ENCODE data around the gene PDK2. TPM values are rescaled to one million over a fixed set of nuclear protein-coding genes. Genes with fewer than 3 reads are reported as not detected.

Gene PDK2
- total RNA-seq, 1 experiment from 2014 or later: 37.6 TPM

DNA sequence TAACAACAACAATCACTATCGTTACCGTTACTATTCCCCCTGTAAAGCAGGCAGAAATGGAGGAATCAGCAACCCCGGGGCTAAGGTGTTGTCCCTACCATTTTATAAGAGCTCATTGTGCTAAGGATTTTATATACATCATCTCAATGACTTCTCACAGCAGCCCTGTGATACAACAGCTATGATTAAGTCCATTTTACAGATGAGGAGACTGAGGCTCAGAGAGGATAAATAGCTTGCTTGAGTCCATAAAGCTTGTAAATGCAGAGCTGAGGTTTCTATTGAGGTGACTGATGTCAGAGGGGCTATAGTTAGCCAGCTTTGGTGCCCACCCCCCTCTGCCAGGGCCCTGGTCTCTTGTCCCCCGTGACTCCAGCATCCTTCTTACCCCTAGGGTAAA, 16.7 kb upstream of the PDK2 start:
- no peak for DNase-seq (ENCODE audit: low spot score)

DNA sequence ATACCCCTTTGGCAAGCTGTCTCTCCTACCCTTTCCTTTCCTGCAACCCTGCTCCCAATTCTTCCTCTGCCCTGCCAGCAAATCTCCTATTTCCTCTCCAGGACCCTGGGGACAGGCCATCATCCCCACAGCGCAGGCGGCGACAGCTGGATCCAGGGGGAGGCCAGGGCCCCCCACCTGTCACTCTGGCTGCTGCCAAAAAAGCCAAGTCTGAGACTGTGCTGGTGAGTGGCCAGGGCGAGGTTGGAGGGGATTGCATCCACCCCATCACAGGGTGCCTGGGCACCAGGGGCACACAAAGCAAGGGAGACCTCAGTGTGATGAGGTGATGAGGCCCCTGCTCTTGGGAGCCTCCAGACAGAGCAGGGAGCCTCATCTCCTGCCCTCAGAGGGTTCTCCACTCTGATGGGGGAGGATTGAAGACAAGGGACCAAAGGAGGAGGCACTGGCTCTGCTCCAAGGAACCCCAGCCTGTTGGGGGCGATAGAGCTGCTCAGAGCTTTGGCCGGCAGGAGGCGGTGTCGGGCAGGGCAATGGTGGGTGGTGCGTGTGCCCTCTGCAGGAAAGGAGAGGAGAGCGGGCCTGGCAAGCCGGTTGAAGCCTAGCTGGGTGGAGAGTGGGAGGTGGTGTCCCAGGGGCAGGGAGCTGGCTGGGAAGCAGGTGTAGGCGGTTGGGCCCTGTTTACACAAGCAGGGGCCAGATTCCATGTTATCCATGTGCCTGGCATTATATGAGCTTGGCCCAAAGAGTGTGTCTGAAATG, 15.6 kb upstream of the PDK2 start:
- DNase-seq (ENCODE audit: low spot score): peak; percentile 78

DNA sequence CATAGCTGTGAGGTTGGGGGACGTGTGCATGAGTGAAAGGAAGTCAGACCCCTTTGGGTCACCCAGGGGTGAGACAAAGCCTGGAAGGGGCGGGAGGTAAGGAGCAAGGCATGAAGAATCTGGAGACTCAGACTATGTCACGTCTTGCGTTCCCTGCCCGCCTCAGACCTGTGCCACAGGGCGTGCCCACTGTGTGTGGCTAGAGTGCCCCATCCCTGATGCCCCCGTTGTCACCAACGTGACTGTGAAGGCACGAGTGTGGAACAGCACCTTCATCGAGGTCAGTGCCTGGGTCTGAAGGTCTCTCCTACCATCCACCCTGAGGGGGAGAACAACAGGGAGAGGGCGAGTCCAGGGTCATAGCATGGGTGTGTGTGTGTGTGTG, 15.1 kb upstream of the PDK2 start:
- DNase-seq (ENCODE audit: low spot score): no peak

DNA sequence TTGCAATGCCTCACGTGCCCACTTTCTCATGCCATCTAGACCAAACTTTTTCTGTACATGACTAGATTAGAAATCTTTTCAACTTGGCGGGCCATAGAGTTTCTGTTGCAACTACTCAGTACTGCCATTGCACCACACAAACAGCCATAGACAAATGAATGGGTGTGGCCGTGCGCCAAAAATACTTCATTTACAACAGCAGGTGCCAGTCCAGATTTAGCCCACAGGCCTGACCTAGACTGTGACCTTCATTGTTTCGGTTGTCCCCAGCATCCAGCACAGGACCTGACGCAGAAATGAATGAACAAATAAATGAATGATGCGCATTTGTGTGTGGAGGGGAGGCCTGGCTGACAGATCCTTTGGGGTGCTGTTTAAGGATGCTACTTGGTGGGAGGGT, 14.3 kb upstream of the PDK2 start:
- DNase-seq (ENCODE audit: low spot score): no peak

DNA sequence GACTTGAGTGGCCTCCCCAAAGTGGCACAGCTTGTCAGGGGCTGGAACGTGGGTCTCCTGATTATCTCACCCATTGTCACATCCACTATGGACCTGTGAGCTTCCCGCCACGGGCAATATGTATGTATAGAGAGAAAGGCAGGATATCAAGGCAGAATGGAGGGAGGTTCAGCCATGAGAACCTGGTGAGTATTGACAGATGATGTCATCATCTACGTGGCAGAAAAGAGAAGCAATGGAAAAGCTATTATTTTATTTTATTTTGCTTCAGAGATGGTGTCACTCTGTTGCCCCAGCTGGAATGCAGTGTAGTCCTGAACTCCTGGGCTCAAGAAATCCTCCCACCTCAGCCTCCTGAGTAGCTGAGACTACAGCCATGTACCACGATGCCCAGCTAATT, 13.4 kb upstream of the PDK2 start:
- DNase-seq (ENCODE audit: low spot score): no peak

DNA sequence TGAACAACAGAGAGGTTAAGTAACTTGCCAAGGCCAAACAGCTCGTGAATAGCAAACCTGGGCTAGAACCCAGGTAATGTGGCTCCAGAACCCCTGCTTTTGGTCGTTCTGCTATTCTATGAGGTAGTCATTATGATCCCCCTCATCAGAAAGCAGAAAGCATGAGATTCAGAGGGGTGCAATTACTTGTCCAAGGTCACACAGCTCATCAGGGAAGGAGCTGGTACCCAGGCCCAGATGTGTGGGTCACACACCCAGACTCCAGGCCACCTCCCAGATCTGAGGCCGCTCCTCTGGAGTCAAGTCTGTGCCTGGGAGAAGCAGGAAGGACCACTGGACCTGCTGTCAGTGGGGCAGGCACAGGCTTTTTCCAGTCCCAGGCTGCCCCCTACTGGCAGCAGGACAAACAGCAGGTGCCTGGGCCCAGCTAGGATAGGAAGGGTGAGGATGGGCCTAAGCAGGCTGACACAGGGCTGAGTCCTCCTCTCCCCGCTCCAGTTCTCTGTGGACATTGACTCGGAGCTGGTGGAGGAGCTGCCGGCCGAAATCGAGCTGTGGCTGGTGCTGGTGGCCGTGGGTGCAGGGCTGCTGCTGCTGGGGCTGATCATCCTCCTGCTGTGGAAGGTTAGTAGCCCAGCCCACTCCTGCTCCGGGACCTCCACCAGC, 7.8 kb upstream of the PDK2 start:
- peak; percentile 68 for DNase-seq (ENCODE audit: low spot score)

DNA sequence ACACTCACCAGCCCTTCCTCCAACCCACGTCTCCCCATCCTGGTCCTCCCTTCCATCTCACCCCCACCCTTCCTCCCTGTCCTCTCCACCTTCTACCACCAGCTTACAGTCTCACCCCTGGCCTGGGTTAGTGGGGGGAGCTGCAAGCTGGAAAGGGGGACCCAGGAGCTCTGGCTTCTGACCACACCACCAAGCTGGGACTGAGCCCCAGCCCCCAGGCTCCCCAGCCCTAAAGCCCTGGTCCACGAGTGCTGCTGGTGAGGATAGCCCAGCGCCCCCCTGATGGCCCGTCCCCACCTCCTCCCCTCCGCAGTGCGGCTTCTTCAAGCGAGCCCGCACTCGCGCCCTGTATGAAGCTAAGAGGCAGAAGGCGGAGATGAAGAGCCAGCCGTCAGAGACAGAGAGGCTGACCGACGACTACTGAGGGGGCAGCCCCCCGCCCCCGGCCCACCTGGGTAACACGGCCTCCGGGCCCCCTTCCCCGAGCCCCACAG, 7.2 kb upstream of the PDK2 start:
- DNase-seq (ENCODE audit: low spot score): no peak

DNA sequence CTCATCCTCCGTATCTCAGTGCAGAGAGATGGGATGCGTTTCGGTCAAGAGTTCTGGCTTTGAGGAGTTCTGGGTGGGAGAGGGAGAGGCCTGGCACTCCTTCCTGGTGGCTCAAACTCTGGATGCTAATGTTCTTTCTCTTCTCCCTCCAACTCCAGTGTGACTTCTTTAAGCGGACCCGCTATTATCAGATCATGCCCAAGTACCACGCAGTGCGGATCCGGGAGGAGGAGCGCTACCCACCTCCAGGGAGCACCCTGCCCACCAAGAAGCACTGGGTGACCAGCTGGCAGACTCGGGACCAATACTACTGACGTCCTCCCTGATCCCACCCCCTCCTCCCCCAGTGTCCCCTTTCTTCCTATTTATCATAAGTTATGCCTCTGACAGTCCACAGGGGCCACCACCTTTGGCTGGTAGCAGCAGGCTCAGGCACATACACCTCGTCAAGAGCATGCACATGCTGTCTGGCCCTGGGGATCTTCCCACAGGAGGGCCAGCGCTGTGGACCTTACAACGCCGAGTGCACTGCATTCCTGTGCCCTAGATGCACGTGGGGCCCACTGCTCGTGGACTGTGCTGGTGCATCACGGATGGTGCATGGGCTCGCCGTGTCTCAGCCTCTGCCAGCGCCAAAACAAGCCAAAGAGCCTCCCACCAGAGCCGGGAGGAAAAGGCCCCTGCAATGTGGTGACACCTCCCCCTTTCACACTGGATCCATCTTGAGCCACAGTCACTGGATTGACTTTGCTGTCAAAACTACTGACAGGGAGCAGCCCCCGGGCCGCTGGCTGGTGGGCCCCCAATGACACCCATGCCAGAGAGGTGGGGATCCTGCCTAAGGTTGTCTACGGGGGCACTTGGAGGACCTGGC, 6.0 kb upstream of the PDK2 start:
- DNase-seq (ENCODE audit: low spot score): no peak

DNA sequence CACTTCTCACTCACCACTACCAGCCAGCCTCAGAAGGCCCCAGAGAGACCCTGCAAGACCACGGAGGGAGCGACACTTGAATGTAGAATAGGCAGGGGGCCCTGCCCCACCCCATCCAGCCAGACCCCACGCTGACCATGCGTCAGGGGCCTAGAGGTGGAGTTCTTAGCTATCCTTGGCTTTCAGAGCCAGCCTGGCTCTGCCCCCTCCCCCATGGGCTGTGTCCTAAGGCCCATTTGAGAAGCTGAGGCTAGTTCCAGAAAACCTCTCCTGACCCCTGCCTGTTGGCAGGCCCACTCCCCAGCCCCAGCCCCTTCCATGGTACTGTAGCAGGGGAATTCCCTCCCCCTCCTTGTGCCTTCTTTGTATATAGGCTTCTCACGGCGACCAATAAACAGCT, 5.1 kb upstream of the PDK2 start:
- no peak for DNase-seq (ENCODE audit: low spot score)

DNA sequence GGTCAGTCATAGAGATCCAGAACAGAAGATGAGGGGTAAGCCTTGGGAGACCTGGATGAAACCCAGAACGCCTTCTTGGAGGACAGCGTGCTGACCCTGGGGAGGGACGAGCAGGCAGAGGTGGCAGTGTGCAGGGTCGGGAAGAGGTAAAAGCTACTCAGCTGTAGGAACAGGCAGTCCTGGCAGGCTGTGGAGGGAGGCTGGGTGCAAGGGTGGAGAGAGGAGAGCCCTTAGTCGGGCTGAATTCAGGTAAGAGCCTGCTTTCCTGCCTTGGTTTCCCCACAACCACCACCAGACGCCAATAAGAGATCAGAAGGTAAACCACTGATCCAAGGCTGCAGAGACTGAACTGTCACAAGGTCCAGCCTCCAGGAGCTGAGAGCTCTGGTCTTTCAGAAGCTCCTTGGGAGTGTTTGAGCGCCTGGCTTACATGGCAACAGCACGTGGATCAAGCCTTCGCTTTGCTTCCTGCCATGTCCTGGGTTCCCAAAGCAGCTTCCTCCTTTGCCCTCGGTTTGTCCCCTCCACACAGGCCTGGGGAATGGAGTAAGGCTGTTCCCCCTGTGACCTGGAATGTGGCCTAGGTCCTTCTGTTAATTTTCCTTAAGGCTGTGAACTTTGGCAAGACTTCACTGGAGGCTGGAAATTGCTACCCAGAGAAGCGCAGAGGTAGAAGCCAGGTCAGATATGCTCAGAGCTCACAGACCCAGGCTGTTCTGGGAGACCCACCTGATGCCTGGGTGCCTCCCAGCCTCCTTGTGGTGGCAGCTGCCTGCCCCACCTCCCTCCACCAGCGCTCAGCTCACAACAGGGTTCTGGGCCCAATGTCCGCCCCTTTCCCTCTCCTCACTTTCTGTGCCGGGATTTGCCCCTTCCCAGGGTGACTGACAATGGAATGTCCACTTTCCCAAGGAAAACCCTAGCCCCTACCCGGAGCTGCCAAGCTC, 3.9 kb upstream of the PDK2 start:
- no peak for DNase-seq (ENCODE audit: low spot score)

DNA sequence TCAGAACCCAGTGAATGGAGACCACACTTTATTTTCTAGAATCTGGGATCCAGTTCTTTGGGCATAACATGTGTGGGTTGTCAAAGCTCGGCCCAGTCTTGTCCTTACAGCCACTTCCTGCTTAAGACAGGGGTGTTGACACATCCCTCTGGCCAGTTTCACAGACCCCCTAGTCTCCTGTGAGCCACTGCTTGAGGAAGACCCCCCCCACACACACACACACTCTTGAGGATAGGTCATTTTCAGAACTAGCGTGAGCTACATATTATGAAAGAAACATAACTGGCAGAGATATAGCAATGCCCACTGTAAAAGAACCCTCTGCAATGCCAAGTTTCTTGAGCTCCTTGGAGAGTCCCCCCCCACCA, 3.2 kb upstream of the PDK2 start:
- no peak for DNase-seq (ENCODE audit: low spot score)

DNA sequence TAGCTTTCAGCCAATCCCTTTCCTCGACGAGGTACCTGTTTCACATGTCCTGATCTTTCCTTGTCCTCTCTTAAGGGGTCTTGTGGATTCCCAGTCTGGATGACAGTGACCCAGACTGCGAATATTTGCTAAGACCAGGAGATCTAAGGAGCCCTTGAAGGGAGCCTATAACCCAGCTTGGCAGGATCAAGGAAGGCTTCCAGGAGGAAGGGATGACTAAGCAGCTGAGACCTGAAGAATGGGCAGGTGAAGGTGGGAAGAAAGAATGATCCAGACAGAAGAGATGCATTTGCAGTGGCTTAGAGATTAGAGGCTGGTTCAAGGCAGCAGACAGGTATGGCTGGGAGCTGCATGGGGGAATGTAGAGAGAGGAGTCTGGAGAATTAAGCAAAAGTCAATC, 1.9 kb upstream of the PDK2 start:
- DNase-seq (ENCODE audit: low spot score): no peak

DNA sequence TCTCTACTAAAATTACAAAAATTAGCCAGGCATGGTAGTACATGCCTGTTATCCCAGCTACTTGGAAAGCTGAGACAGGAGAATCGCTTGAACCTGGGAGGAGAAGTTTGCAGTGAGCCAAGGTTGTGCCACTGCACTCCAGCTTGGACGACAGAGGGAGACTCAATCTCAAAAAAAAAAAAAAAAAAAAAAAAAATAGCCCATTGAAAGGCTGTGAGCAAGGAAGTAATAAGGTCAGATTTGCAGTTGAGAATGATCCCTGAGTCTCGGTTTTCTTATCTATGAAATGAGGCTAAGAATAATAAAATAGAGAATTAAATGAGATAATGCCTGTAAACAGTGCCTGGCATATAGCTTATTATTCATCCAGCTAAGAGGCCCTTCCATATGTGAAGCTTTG, 1.3 kb upstream of the PDK2 start:
- no peak for DNase-seq (ENCODE audit: low spot score)

DNA sequence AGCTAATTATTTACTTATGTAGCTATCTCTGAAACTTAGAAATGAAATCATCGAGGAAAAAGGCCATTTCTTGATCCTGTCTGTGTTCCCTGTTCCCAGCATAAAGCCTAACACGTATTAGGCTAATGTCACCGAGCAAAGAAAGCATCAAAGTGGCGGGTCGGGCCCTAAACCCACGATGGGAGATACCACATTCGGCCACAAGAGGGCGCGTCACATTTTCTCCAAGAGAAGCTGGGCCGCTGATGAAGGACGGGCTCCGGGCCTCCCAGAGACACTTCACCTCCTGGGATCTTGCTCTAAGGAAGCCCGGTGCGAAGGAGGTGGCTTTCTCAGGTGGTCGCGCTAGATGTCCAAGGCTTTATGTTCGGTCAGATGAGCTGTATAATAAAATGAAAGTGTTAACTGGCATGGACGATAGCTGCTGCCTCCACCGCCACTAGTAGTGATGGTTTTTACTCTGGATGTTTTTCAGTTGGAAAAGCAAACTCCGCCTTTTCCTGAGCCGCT, 853 bp upstream of the PDK2 start:
- DNase-seq (ENCODE audit: low spot score): peak; percentile 83

DNA sequence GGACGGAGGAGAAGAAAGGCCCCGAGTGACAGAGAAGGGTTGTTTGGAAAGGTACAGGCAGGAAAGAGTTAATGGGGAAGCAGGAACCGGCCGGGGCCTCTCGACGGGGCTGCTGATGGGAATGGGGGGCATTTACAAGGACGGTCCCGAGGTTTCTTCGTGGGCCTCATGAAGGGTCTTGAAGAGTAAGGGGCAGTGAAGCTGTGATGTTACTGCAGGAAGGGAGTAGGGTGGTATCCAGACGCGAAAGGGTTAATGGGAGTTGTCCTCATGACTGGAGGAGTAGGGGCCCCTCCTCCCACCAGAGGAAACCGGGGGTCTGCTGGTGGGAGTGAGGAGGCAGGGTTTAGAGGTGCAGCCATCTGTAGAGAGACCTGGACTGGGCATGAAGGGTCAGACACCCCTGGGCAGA, 481 bp downstream of the PDK2 start:
- no peak for DNase-seq (ENCODE audit: low spot score)

DNA sequence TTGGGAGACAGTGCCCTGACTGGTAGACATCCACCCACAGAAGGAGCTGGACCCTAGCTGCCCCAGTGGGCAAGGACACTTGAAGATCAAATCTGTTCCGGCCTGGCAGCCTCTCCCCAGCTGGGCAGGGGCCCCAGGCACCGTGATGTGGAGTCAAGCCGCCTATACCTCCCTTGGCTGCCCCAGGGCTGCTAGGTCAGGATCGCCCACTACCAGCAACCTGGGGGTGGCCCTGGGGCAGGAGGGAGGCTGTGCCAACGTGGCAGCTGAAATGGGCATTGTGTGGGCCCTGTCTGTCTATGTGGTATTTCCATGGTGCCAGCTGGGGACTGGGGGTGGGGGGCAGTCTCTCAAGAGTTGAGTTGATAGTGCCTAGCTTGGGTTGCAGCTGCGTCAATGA, 941 bp downstream of the PDK2 start:
- DNase-seq (ENCODE audit: low spot score): no peak

DNA sequence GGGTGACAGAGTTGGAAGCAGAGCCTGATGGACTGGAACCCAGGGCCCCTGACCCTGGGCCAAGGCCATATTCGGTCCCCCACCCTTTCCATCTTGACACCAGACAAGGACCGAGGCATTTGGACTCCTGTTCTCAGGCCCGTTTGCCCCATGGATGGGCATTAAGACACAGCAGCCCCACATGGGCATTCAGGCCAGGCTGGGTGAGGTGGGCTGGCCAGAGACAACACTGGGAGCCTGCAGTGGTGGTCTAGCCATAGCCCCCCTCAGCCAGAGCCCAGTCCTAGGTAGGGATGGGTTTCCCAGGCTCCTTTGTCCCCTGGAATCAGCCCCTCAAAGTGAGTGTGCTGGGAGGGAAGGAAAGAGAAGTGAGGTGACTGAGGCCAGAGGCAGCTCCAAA, 1.6 kb downstream of the PDK2 start:
- DNase-seq (ENCODE audit: low spot score): no peak

DNA sequence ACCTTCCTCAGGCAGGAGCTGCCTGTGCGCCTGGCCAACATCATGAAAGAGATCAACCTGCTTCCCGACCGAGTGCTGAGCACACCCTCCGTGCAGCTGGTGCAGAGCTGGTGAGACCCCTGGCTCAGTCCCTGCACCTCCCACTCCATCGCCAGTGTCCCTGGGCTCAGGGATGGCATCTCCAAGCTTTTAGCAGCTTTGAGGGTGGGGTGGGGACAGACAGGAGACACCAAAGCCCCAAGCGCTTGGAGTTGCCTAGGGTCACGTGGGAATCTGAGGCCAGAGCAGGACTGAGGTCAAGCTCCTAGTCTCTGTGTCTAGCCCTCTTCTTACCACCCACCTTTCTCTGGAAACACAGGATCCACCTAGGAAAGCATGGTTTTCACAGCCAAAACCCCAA, 2.3 kb downstream of the PDK2 start:
- no peak for DNase-seq (ENCODE audit: low spot score)

DNA sequence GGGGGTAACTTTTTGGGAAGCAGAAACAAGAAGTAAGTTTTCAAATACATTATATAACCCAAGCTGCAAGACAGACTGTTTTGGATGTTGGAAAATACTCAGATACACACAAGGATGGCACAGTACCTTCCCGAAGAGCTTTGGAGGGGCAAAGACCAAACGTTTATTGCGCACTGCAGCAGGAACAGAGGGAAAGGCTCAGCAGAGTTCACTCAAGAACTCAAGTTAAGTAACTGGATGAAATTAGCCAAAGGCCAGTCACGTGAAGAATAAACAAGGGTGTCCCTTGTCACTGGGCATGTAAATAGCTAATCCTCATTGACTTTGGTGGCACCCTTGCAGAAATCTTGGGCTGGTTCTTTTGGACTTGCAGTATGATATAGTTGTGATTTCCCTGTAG, 2.8 kb downstream of the PDK2 start:
- DNase-seq (ENCODE audit: low spot score): no peak

DNA sequence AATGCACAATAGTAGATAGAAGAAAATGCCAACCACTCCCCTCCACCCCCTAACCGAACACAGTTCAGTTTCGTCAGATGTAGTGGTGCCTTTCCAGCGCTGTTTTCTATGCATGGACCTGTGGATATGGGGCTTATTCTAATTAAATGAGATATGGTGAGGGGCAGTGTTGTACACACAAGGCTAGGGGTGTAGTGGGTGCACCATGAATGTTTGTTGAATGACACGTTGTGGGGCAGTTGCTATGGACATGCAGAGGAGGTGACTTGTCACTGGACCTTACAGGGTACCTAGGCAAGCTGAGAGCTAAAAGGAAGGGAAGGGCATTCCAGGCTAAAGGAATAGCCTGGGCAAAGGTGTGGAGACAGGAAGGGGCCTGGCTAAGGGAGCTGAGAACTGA, 3.4 kb downstream of the PDK2 start:
- DNase-seq (ENCODE audit: low spot score): no peak

DNA sequence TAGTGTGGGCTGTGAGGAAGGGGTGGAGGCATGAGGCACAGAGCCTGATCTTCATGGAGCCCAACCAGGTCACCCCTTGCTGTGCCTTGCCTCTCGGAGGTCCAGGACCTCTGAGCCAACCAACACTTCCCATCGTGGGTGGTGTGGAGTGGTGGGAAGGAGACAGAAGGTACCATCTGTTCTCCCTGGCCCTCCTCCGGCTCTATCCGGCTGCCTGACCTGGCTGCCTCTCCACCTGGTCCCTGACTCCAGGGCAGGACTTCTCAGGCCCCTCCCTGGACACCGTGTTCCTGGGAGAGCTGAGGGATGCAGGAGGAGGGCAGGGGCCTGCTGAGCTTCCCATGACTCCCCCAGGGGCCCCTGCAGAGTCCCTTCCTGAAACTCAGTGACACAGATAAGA, 3.9 kb downstream of the PDK2 start:
- no peak for DNase-seq (ENCODE audit: low spot score)

Measured in H4 (cell line).